ENCODE results near the gene KRT13. TPM values are rescaled to one million over a fixed set of nuclear protein-coding genes. Genes with fewer than 3 reads are reported as not detected.

KRT13 gene
- total and polyA plus RNA-seq, 9 of the 15 experiments (the other 6 are each of a cell fraction or from before 2014, with no cell fraction given): 0.11 to 1.1 (median 0.24) TPM; not detected in 3

- TF ChIP-seq LCOR (CRISPR knock-in tag; IDR thresholded peaks at IDR 0.05) (no peak), PATZ1 (CRISPR knock-in tag; IDR thresholded peaks at IDR 0.05; ENCODE audit: borderline replicate concordance) (0 out of 2 replicates have a peak, but pooled peaks have one; percentile 55), NRF1 (conservative IDR thresholded peaks at IDR 0.05 in 1 of 2, IDR thresholded peaks at IDR 0.05 in 1 of 2) (peak in 1 of 2 experiments; percentile 27; a peak in 1 of 4 replicates), USF1 (CRISPR knock-in tag; IDR thresholded peaks at IDR 0.05) (no peak), CBX1 (IDR thresholded peaks at IDR 0.05; ENCODE audit: low read depth) (no peak; the same call in 1 of the 2 replicates), OTX1 (CRISPR knock-in tag; IDR thresholded peaks at IDR 0.05) (peak; percentile 46; the same call in 1 of the 2 replicates), NUFIP1 (IDR thresholded peaks at IDR 0.05; ENCODE audit: partially characterized antibody) (no peak), RB1 (IDR thresholded peaks at IDR 0.05; ENCODE audit: low read depth) (peak; percentile 48; the same call in 1 of the 2 replicates), BACH1 (tag; IDR thresholded peaks at IDR 0.05) (peak; percentile 73; the same call in 1 of the 2 replicates), SMARCB1 (IDR thresholded peaks at IDR 0.05; ENCODE audit: insufficient read length, low read depth) (peak; percentile 81), TEAD1 (CRISPR knock-in tag; IDR thresholded peaks at IDR 0.05) (peak in 1 of 2 experiments; percentile 72; a peak in 1 of 4 replicates), ZNF197 (CRISPR knock-in tag; IDR thresholded peaks at IDR 0.05; ENCODE audit: low read depth) (peak; percentile 73; the same call in 1 of the 2 replicates), MEF2D (tag; conservative IDR thresholded peaks at IDR 0.05; ENCODE audit: low read depth) (no peak), REST (IDR thresholded peaks at IDR 0.05; ENCODE audit: borderline replicate concordance) (peak; percentile 77), REST (CRISPR knock-in tag; IDR thresholded peaks at IDR 0.05; ENCODE audit: low read depth) (no peak)
These were observed 24.9 kb upstream of the KRT13 start (continued) for GRCh38 chr17:41530062-41531048.
